ENCODE results near the gene GOLGA6B.
"Not testable (repeated sequence)": the region's sequence is repeated elsewhere in the genome, so short reads cannot be mapped to it uniquely, and the experiment has no call there.

GOLGA6B gene

DNA sequence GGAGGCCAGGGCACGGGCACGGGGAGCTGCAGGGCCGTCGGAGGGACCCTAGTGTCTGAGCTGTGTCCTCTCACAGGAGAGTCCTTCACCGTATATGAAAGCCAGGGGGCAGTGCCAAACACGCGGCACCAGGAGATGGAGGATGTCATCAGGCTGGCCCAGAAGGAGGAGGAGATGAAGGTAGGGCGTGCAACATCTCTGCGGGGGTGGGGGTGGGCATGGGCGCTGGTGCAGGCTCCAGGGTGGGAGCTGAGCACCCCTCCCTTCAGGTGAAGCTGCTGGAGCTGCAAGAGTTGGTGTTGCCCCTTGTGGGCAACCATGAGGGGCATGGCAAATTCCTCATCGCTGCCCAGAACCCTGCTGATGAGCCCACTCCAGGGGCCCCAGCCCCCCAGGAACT lies 11.2 kb downstream of the GOLGA6B start:
- not testable (repeated sequence) for DNase-seq

GRCh38 chr15:72669803-72670202 lies 15.3 kb downstream of the GOLGA6B start:
- not testable (repeated sequence) for DNase-seq

DNA sequence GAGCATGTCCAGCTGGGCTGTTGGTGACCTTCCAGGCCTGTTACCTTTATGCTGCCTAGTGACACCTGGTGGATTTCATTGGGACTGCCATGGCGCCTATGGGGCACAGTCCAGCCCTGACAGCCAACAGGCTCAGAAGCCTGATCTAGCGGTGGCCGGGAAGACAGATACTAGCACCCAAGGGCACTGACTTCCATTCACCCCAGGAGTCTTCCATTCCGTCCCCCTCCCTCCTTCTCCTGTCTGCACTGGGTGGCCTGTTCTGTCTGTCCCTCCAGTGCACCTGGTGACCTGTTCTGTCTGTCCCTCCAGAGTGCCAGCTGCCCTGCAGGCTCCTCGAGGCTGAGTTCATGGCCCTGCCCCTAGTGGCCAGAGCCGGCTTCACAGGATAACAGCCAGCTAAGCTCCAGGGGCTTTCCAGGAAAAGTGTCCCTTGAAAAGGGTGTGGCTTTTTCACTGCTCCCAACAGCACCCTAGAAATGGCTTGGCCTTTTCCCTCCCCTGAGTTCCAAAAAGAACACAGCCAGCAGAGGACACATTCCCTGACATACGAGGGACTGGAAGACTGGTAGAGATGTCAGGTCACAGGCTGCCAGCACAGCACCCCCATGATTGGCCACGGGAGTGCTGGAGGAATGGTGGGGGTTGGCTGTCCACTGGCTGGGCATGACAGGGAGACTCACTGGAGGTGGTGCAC lies 16.3 kb downstream of the GOLGA6B start:
- DNase-seq: not testable (repeated sequence)

- no peak for DNase-seq
Observed at GRCh38 chr15:72671525-72671924, 17.0 kb downstream of the GOLGA6B start.

GRCh38 chr15:72676838-72677237 lies 22.3 kb downstream of the GOLGA6B start:
- no peak for DNase-seq

- DNase-seq: no peak
Observed at GRCh38 chr15:72680931-72681330, 26.4 kb downstream of the GOLGA6B start.

DNA sequence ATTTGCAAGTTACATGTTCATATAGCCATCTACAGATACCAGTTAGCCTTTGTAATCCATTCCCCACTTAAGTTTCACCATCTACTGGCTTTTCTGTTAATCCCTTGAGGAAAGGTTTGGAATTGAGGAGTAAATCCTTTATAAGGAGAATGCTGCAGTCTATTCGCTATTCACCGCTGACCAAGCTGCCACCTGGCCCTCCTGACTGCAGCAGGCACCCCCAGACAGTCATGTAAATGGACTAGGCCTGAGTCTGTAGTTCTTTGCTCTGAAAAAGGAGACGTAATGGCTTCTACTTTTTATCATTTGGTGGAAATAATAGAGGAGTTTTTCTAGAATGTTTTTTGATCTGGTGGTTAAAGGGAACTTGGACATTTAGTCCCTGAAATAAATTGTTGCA lies 28.3 kb downstream of the GOLGA6B start:
- no peak for DNase-seq

DNA sequence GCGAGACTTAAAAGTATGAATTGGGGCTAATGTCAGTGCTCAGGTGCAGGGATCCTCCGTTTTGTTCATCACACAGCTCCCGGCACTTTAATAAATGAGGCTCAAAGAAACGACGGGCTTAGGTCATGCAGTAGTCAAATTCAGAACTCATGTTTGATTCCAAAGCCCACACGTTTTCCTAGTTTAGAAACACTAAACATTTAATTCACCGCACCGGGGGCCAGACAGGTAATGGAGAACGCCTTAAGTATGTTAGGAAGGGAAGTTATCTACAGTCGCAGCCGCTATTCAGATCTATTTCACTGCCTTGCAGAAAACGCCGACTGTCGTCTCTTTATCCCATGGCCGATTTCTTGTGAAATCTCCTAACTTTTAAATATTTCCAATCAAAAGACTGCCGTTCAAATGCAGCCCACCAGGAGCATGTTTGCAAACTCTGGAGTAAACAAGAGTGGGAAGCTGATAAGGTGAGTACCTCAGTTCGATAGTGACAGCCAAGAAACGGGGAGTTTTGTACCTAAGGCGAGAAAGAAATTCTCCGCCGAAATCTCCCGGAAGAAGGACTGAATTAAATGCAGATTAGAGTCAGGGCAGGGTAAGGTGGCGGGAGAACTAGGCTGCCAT lies 30.9 kb downstream of the GOLGA6B start:
- no peak for DNase-seq

DNA sequence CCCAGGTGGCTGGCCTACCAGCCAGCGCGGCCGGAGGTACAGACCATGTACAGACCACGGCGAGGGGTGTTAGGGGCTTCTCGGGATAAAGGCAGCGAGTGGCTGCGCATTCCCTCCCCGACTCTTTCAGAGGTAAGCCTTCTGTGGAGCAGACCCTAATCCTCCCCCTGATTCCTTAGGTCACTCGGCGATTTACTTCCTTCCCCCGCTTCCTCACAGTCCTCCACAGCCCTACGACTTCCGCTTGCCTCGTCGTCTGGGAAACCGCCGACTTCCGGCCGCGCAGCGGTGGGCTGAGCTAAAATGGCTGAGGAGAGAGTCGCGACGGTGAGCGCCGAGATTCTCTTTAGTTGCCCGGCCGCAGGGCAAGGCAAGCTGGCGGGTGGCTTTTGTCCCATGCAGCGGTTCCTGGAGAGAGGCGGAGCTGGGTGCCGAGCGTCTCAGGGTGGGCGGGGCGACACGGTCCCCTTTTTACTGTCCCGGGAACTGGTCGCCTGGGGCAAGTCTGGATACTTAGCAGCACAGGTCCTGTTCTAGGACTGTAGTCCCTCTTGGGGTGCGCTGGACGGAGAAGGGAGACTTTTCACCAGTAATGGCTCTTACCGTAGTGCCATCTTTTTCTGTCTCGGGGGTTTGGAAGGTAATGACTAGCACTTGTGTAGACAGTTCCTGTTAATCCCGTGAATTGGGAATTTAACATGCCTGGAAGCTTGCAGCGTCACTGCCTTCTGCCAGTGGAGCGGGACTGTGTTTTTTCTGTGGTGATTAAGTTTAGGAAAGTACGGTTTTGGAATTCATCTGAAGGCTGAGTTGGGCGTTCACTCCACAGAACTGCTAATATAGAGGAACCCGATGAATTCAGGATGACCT lies 31.7 kb downstream of the GOLGA6B start, which contains the start of the genes BBS4 and HIGD2B:
BBS4 (plus strand) TSS at position 283 of the 870 bp plus-strand sequence; CDS start at position 304, 21 bp downstream.
HIGD2B (minus strand) TSS at position 258 of the 870 bp plus-strand sequence. CDS start 9,808 bp downstream, outside the sequence.
- no peak for DNase-seq

DNA sequence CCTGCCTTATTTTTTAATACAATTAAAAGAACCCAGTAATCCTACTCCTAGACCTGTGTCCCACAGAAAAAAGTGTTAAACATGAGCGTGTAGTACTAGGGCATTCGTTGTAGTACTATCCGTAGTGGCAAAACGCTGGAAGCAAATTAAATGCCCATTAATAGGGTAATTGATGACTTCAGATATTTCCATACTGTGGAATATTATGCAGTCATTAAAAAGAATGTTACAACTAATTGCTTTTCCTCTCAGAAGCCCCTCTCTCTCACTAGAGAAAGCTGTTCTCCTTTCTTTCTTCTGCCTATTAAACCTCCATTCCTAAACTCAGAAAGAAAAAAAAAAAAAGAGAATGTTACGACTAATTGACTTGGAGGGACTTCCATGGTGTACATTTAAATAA lies 34.2 kb downstream of the GOLGA6B start:
- DNase-seq: no peak

DNA sequence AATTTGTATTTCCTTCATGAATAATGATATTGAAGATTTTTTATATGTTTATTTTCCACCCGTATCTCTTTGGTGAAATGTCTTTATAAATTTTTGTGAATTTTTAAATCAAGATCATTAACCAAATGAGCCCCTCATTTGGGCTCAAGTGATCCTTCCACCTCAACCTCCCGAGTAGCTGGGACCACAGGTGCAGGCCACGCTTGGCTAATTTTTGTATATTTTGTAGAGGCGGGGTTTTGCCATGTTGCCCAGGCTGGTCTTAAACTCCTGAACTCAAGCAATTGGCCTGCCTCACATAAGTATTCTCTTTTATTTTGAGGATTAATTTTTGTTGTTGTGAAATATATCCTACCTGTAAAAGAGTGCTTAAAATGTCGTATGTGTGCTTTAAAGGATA lies 36.4 kb downstream of the GOLGA6B start:
- DNase-seq: no peak

GRCh38 chr15:72698938-72699337 lies 44.4 kb downstream of the GOLGA6B start:
- no peak for DNase-seq

DNA sequence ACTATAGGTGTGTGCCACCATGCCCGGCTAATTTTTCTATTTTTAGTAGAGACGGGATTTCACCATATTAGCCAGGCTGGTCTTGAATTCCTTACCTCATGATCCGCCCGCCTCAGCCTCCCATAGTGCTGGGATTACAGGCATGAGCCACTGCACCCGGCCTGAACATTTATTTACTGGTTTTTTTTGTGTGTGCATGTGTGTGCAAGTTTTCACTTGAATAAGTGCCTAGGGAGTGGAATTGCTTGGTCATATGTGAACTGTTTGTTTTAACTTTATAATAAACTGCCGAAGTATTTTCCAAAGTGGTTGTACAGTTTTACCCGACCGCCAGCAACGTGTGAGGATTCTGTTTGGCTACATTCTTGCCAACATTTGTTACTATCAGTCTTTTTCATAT lies 45.6 kb downstream of the GOLGA6B start:
- DNase-seq: no peak

DNA sequence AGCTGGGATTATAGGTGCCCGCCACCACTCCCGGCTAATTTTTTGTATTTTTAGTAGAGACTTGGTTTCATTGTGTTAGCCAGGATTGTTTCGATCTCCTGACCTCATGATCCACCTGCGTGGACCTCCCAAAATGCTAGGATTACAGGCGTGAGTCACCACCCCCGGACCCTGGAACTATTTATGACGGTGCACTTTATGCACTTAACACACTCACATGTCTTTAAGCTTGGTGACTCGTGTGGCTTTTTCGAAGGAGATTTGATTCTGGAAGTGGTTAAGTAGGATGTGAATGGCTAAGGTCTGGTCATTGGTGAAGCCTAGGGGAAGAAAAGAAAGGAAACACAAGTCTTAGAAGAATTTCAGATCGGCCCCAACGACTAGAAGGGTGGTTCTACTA lies 51.8 kb downstream of the GOLGA6B start:
- DNase-seq: no peak

DNA sequence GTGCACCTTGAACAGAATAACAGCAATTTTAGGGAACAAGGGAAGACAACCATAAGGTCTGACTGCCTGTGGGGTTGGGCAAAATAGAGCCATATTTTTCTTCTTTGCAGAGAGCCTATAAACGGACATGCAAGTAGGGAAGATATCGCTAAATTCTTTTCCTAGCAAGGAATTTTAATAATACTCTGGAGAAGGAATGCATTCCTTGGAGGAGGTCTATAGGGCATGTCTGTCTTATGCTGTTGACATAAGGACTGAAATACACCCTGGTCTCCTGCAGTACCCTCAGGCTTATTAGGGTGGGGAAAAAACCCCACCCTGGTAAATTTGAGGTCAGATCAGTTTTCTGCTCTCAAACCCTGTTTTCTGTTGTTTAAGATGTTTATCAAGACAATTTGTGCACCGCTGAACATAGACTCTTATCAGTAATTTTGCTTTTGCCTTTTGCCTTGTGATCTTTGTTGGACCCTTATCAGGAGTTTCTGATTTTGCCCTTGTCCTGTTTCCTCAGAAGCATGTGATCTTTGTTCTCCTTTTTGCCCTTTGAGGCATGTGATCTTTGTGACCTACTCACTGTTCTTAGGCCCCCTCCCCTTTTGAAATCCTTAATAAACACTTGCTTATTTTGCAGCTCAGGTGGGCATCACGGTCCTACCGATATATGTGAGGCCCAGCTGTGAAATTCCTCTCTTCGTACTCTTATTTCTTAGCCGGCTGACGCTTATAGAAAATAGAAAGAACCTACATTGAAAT lies 54.2 kb downstream of the GOLGA6B start:
- not testable (repeated sequence) for DNase-seq
